Measurements from ENCODE around the gene SART1. TPM values are rescaled to one million over a fixed set of nuclear protein-coding genes. Genes with fewer than 3 reads are reported as not detected.
"Not testable (repeated sequence)": the region's sequence is repeated elsewhere in the genome, so short reads cannot be mapped to it uniquely, and the experiment has no call there.

Gene SART1
- total RNA-seq, 1 donor from 2014 or later = 39.2 TPM

GRCh38 chr11:65932558-65932919 is 29.0 kb upstream of the SART1 start:
- no peak for DNase-seq (ENCODE audit: low read depth)

DNA sequence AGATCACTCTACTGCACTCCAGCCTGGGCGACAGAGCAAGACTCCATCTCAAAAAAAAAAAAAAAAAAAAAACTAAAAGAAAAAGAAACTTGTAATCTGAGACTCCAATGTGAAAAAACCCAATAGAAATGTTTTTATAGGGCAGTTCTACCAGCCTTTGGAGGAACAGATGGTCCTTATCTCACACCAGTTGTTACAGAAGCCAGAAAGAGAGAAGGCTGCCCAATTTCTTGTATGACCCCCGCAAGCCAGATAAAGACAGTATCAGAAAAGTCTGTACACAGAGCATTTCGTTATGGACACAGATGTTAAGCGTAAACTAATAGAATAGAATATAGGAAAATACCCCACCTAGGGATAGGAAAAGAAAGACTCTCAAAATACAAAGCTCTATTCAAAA is 27.5 kb upstream of the SART1 start:
- peak; percentile 31 for DNase-seq (ENCODE audit: low read depth)

GRCh38 chr11:65937766-65938165 is 23.8 kb upstream of the SART1 start:
- no peak for DNase-seq (ENCODE audit: low read depth)

DNA sequence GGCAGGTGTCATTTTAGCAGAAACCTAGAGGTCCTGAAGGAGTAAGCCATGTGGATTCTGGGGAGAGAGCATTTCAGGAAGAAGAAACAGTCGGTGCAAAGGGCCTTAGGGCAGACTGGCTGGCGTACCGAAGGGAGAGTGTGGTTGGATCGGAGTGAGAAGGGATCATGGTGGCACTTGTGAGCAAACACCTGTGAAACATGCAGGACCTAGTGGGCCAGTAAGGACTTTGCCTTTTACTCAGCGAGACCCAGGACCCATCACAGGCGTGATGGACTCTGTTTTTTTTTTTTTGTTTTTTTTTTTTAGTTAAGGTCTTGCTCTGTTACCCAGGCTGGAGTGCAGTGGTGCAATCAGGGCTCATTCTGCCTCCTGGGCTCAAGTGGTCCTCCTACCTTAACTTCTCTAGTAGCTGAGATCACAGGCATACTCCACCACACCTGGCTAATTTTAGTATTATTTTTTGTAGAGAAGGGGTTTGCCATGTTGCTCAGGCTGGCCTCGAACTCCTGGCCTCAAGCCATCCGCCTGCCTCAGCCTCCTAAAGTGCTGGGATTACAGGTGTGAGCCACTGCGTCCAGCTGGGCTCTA is 19.7 kb upstream of the SART1 start:
- no peak for DNase-seq (ENCODE audit: low read depth)

DNA sequence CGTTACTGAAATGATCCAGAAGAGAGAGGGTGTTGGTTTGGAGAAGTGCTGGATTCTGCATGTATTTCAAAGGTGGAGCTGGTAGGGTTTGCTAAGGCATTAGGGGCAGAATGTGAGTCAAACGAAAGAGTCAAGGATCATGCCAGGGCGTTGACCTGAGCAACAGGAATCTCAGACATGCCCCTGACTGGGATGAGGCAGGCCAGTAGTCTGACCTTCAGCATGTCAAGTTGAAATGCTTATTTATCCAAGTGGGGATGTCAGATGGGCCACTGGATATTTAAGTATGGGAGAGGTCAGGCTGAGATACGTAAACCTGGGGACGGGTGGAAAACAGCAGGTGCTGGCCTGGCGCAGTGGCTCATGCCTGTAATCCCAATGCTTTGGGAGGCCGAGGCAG is 19.0 kb upstream of the SART1 start:
- DNase-seq (ENCODE audit: low read depth) = no peak

DNA sequence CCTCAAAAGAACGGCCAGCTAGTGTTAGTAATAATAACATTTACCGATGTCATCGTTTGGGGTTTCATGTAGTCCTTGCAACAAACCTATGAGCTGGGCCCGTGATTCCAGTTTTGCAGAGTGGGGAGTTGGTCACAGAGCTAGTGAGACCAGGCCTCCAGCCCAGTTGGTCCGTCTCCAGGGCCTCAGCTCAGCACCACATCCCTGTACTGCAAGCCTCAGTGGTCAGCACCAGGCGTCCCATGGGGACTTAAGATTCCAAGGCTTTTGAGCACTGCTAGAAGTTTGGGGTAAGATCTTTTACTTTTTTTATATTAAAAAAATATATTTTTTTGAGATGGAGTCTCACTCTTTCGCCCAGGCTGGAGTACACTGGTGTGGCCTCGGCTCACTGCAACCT is 17.3 kb upstream of the SART1 start:
- DNase-seq (ENCODE audit: low read depth) = no peak

- no peak for DNase-seq (ENCODE audit: low read depth)
Observed at GRCh38 chr11:65944767-65945166, 16.8 kb upstream of the SART1 start.

DNA sequence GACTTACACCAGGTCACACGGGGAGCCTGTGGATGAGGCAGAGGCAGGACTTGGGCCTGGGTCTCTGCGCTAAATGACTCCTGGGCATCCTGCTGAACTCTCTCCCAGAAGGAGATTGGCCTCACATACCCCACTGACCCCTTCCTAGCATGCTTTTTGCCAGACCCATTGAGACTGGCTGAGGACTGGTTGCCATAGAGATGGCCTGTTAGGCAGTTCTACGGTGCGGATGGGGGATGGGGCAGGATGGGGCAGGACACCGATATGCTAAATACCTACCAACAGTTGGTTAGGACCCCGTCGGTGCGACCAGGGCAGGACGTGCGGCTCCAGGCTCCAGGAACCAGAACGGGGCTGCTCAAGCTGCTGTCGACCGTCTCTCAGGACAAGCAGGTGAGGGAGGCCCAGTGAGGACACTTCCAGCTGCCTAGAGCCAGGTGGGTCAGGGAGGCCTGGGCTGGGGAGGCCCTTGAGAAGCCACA is 16.1 kb upstream of the SART1 start, which contains the start of gene TSGA10IP:
TSS of gene TSGA10IP (plus strand) at position 51 of the 482 bp plus-strand sequence. CDS start at position 247, 196 bp downstream.
- DNase-seq (ENCODE audit: low read depth) = no peak

GRCh38 chr11:65945941-65946558 is 15.5 kb upstream of the SART1 start:
- DNase-seq (ENCODE audit: low read depth) = no peak

GRCh38 chr11:65946655-65947054 is 14.9 kb upstream of the SART1 start:
- no peak for DNase-seq (ENCODE audit: low read depth)

GRCh38 chr11:65947133-65947532 is 14.4 kb upstream of the SART1 start:
- no peak for DNase-seq (ENCODE audit: low read depth)

DNA sequence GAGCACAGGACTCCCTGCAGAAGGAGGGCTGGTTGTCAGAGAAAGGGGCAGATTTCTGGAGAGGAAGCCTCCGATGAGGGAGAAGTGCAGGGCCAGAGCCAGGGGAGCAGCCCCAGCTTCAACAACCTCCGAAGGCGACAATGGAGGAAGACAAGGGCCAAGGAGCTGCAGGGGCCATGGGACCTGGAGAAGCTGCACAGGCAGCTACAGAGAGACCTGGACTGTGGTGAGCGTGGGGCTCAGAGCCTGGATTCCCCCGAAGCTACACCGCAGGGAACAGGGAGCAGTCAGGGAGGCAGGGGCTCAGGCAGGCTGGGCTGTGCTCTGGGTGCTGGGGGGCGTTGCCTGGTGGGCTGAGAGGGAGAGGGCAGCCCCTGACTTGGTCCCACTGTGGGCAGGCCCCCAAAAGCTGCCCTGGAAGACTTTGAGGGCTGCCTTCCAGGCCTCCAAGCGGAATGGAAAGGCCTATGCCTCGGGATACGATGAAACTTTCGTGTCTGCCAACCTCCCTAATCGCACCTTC is 13.9 kb upstream of the SART1 start:
- no peak for DNase-seq (ENCODE audit: low read depth)

DNA sequence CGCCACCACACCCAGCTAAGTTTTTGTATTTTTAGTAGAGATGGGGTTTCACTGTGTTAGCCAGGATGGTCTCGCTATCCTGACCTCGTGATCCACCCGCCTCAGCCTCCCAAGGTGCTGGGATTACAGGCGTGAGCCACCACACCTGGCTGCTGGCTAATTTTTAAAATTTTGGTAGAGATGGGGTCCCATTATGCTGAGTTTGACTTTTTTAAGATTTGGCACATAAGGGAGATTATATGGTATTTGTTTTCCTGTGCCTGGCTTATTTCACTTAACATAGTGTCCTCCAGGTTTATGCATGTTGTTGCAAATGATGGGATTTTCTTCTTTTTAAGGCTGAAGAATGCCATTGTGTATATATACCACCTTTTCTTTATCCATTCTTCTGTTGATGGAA is 10.8 kb upstream of the SART1 start:
- not testable (repeated sequence) for DNase-seq (ENCODE audit: low read depth)

- not testable (repeated sequence) for DNase-seq (ENCODE audit: low read depth)
Observed at GRCh38 chr11:65951641-65952040, 9.9 kb upstream of the SART1 start.

DNA sequence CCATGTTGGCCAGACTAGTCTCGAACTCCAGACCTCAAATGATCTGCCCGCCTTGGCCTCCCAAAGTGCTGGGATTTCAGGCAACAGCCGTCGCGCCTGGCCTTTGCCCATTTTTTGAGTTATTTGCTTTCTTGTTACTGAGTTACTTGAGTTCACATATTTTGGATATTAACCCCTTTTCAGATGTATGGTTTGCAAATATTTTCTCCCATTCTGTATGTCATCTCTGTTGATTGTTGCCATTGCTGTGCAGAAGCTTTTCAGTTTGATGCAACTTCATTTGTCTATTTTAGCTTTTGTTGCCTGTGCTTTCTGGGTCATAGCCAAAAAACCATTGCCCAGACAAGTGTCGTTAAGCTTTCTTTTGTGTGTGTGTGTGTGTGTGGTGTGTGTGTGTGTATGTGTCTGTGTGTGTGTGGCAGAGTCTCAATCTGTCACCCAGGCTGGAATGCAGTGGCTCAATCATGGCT is 9.4 kb upstream of the SART1 start:
- no peak for DNase-seq (ENCODE audit: low read depth)

DNA sequence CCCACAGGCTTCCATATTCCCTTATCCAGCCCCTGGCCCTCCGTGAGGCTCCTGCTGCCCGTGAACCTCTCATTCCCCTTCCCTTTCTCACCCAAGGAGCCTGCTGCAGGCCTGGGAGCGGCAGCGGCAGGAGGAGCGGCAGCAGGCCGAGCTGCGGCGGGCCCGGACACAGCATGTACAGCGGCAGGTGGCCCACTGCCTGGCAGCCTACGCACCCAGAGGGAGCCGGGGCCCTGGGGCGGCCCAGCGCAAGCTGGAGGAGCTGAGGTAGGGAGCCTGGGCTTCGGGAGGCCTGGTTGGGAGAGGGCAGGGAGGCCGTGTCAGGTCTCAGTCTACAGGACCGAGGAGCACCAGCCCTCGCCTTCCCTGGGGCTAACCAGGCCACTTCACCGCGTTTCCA is 8.1 kb upstream of the SART1 start:
- no peak for DNase-seq (ENCODE audit: low read depth)

- no peak for DNase-seq (ENCODE audit: low read depth)
Observed at GRCh38 chr11:65954771-65955170, 6.8 kb upstream of the SART1 start.

GRCh38 chr11:65958291-65958690 is 3.2 kb upstream of the SART1 start:
- DNase-seq (ENCODE audit: low read depth) = no peak

GRCh38 chr11:65958774-65959420 is 2.6 kb upstream of the SART1 start:
- DNase-seq (ENCODE audit: low read depth) = no peak

DNA sequence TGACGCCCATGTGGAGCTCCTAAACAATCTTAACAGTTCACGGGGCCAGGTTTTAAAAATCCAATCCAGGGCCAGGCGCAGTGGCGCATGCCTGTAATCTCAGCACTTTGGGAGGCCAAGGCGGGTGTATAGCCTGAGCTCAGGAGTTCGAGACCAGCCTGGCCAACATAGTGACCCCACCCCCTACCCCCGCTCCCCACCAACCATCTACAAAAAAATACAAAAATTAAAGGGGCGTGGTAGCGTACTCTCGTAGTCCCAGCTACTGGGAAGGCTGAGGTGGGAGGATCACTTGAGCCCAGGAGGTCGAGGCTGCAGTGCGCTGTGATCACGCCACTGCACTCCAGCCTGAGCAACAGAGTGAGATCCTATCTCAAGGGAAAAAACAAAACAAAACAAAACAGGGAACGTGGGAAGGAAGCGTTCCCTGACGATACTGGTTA is 689 bp upstream of the SART1 start:
- DNase-seq (ENCODE audit: low read depth) = no peak

DNA sequence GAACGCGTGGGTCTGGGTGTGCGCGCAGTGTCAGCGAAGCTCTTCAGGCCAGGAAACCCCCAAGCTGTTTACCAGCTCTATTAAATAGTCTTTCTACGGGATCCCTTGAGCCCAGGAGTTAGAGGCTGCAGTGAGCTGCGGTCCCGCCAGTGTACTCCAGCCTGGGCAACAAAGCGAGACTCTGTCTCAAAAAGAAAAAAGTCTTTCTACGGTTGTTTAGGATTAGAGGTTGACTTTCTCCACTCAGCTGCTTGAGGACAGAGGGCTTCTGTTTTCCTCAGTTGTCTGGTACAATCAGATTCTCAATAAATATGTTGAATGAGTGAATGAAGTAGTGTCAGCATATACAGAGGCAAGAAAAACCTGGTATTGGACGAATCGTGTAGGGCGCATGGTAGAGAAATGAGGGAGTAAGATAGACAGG is 619 bp downstream of the SART1 start:
- no peak for DNase-seq (ENCODE audit: low read depth)

GRCh38 chr11:65964906-65965305 is 3.4 kb downstream of the SART1 start:
- no peak for DNase-seq (ENCODE audit: low read depth)

Data from myocyte (in vitro differentiated cells).